HepG2 (cell line): ENCODE data around the gene ARHGAP10. TPM values are rescaled to one million over a fixed set of nuclear protein-coding genes. Genes with fewer than 3 reads are reported as not detected.

Experiments
- ATAC-seq: fragments of 200-7000 bp; cut with Tn5 transposase; 3 replicates; pipeline ENCODE4 v1.9.1; 2020; ENCODE audit warnings: mild to moderate bottlenecking, moderate library complexity
- BruUV-seq: library from RNA; stranded (reverse); fragments of 400-500 nt; replicated peaks from 2 replicates; lab custom pipeline; 2021; lab: Mats Ljungman, UMichigan
- CTCF ChIA-PET: fragments of 300-600 bp; formaldehyde crosslinking; extraction: SDS; loops from one replicate; lab custom pipeline; 2021; ENCODE audit warnings: low total read pairs, inconsistent platforms, low intra/inter-chr PET ratio; lab: Yijun Ruan, JAX
- POLR2A ChIA-PET: fragments of 350-600 bp; sonication (Branson Sonifier 250); formaldehyde crosslinking; loops from one replicate; lab custom pipeline; 2020; ENCODE audit warnings: antibody characterized with exemption, inconsistent platforms; lab: Yijun Ruan, JAX
- DNase-seq: peaks from one replicate; pipeline ENCODE4 v3.0.0-alpha.2; 2015; ENCODE audit warnings: low spot score
- FAIRE-seq: peaks from 3 replicates; lab custom pipeline; 2011; peaks lifted over from hg19 to GRCh38; lab: Jason Lieb, UNC
- H2AFZ ChIP-seq: one replicate; pipeline ENCODE4 v1.6.1; 2011; ENCODE audit warnings: low read length, inconsistent platforms
- H3K27ac ChIP-seq: fragments of 300-600 bp; 3 replicates; pipeline ENCODE4 v1.8.0; 2011; ENCODE audit warnings: mixed run types, mild to moderate bottlenecking, mixed read lengths, low read length, inconsistent platforms; ENCODE audit not compliant: insufficient read depth; ENCODE audit errors: extremely low read length
- H3K27me3 ChIP-seq, 2 experiments: fragments of 200-600 bp in 1 of 2; 2 replicates in 1 of 2; 3 replicates in 1 of 2; pipeline versions ENCODE4 v1.6.0 to v1.8.0; 2011; ENCODE audit warnings: low read length in 2 of 2, mild to moderate bottlenecking in 2 of 2, moderate library complexity in 2 of 2, inconsistent platforms in 1 of 2; ENCODE audit not compliant: insufficient read depth in 2 of 2, control insufficient read depth in 1 of 2
- H3K36me3 ChIP-seq, 2 experiments: fragments of 200-600 bp in 1 of 2; replicated peaks in 1 of 2; 2 replicates in 1 of 2; 3 replicates in 1 of 2; pipeline versions ENCODE4 v1.5.1 to v1.8.0; 2011; ENCODE audit warnings: low read length in 2 of 2, inconsistent platforms in 1 of 2; ENCODE audit not compliant: insufficient read depth in 2 of 2, control insufficient read depth in 1 of 2
- H3K4me1 ChIP-seq: 2 replicates; pipeline ENCODE4 v1.5.1; 2012; ENCODE audit warnings: low read length, inconsistent platforms; ENCODE audit not compliant: insufficient read depth
- H3K4me2 ChIP-seq: 2 replicates; pipeline ENCODE4 v1.6.0; 2011; ENCODE audit warnings: low read depth, low read length, inconsistent platforms
- H3K4me3 ChIP-seq, 3 experiments: fragments of 200-600 bp in 1 of 3; sonication (generic), shearing (Covaris generic) in 1 of 3; replicated peaks in 1 of 3; 2 replicates each; pipeline ENCODE4 v1.5.1; 2011 to 2016; ENCODE audit warnings: low read length in 3 of 3, inconsistent platforms in 2 of 3, low read depth in 2 of 3, mild to moderate bottlenecking in 2 of 3, control low read depth in 1 of 3, mixed read lengths in 1 of 3; ENCODE audit not compliant: insufficient read depth in 1 of 3
- H3K79me2 ChIP-seq: one replicate; pipeline ENCODE4 v1.6.1; 2011; ENCODE audit warnings: low read length, inconsistent platforms; ENCODE audit not compliant: insufficient read depth
- H3K9ac ChIP-seq: 2 replicates; pipeline ENCODE4 v1.6.0; 2011; ENCODE audit warnings: mild to moderate bottlenecking, low read depth, low read length, inconsistent platforms; ENCODE audit not compliant: insufficient read depth
- H3K9me3 ChIP-seq: 2 replicates; pipeline ENCODE4 v1.5.1; 2012; ENCODE audit warnings: mild to moderate bottlenecking, low read length
- H4K20me1 ChIP-seq: 2 replicates; pipeline ENCODE4 v1.6.0; 2011; ENCODE audit warnings: inconsistent platforms, mild to moderate bottlenecking, low read length, moderate library complexity; ENCODE audit not compliant: insufficient read depth
- MEIS2 ChIP-seq: sonication (generic); formaldehyde crosslinking; IDR thresholded peaks from 2 replicates; pipeline ENCODE4 v1.9.0; 2021; ENCODE audit warnings: mild to moderate bottlenecking, missing genetic modification reagents
- NFKBIZ ChIP-seq: IDR thresholded peaks from 2 replicates; pipeline ENCODE4 v1.6.1; 2018; ENCODE audit warnings: missing genetic modification reagents, missing compliant biosample characterization
- TAF1 ChIP-seq: sonication (generic); formaldehyde crosslinking; IDR thresholded peaks from 2 replicates; pipeline ENCODE4 v1.4.0; 2020; ENCODE audit warnings: missing genetic modification reagents
- ZMAT3 ChIP-seq: sonication (generic); formaldehyde crosslinking; conservative IDR thresholded peaks from 2 replicates; pipeline ENCODE4 v1.7.0; 2021; ENCODE audit warnings: missing genetic modification reagents
- ZNF367 ChIP-seq: sonication (generic); formaldehyde crosslinking; IDR thresholded peaks from 2 replicates; pipeline ENCODE4 v1.4.0; 2020; ENCODE audit warnings: missing genetic modification reagents, borderline replicate concordance
- WGBS: methylation state at CpG from one replicate; pipeline ENCODE4 v1.1.6; 2017; ENCODE audit warnings: low lambda C conversion rate; 5-methylcytosine and 5-hydroxymethylcytosine counted together
- in situ Hi-C: cut with HindIII; loops from 2 replicates; pipeline ENCODE4 v1.10.0; 2017; ENCODE audit warnings: low pct_unique_long_range_greater_than_20kb; ENCODE audit not compliant: extremely low pct_ligation_motif_present
- intact Hi-C: fragments of 100-400 bp; cut with micrococcal nuclease; formaldehyde crosslinking; loops from one replicate; pipeline ENCODE4 v1.10.0; 2022; ENCODE audit not compliant: unreplicated experiment
- polyA plus RNA-seq, 8 experiments: library from polyadenylated mRNA; depleted of rRNA in 3 of 8; stranded (reverse) in 7 of 8; unstranded in 1 of 8; fragments of >200 nt; fragmentation: Illumina TruSeq in 4 of 8; extraction: Trizol in 4 of 8; gene quantifications; 2 replicates each; pipeline versions ENCODE4 v1.2.1 to v1.2.3, GENCODE V29; 2011 to 2016; ENCODE audit warnings: low read depth in 4 of 8, missing spikeins in 1 of 8, mixed read lengths in 1 of 8; ENCODE audit not compliant: insufficient read depth in 1 of 8
- total RNA-seq, 5 experiments: library from RNA; depleted of rRNA; stranded (reverse); fragments of >200 nt; fragmentation: Illumina TruSeq; extraction: Trizol; gene quantifications; 2 replicates each; pipeline ENCODE4 v1.2.3, GENCODE V29; 2016; ENCODE audit warnings: low read depth in 1 of 5

Gene ARHGAP10
- total and polyA plus RNA-seq, 2 of the 13 experiments (the other 11 are each of a cell fraction or from before 2014, with no cell fraction given) = 0.45 to 1.6 TPM

- Histone ChIP-seq H3K36me3 (no peaks in the 10 kb centered on the region), H3K9me3 (no peaks in the 10 kb centered on the region), H3K79me2 (no peaks in the 10 kb centered on the region), H3K27ac (no peak overlapping the region), H3K4me2 (no peak overlapping the region), H3K4me3 (no peak overlapping the region), H4K20me1 (no peaks in the 10 kb centered on the region), H2AFZ (no peak overlapping the region), H3K9ac (no peak overlapping the region), H3K27me3 (no peaks in the 10 kb centered on the region), H3K4me1 (no peaks in the 10 kb centered on the region)
- ATAC-seq = no peak
- no TSS peak for BruUV-seq
- POLR2A ChIA-PET = no interaction called here
- DNase-seq = no peak
- WGBS = 49% methylated on average over 3 of the region's 3 CpGs
- intact Hi-C loops (no loop called here), in situ Hi-C loops (no loop called here)
- CTCF ChIA-PET = no interaction called here
- no peak for FAIRE-seq
- no peak for TF ChIP-seq ZMAT3
These were observed 297.9 kb downstream of the ARHGAP10 start for GRCh38 chr4:148029781-148030180.

GRCh38 chr4:148030193-148030873 lies 298.4 kb downstream of the ARHGAP10 start:
- 41% methylated on average over 2 of the region's 2 CpGs for WGBS
- no peak overlapping the region for H3K9ac ChIP-seq
- H3K79me2 ChIP-seq = no peaks in the 10 kb centered on the region
- FAIRE-seq (no peak), DNase-seq (no peak), ATAC-seq (no peak)
- H3K4me1 ChIP-seq = no peaks in the 10 kb centered on the region
- H3K9me3 ChIP-seq = no peaks in the 10 kb centered on the region
- POLR2A ChIA-PET = no interaction called here
- H3K4me2 ChIP-seq = no peak overlapping the region
- in situ Hi-C loops (no loop called here), intact Hi-C loops (no loop called here)
- CTCF ChIA-PET = no interaction called here
- TF ChIP-seq TAF1 = no peak
- TF ChIP-seq ZNF367 (CRISPR knock-in tag) = no peak
- no peak for TF ChIP-seq NFKBIZ
- no peak for TF ChIP-seq MEIS2 (CRISPR knock-in tag)
- no peak overlapping the region for H2AFZ ChIP-seq
- H4K20me1 ChIP-seq = no peaks in the 10 kb centered on the region
- H3K27ac ChIP-seq = no peak overlapping the region
- H3K27me3 ChIP-seq = no peaks in the 10 kb centered on the region
- no peak overlapping the region for H3K4me3 ChIP-seq
- no TSS peak for BruUV-seq
- no peaks in the 10 kb centered on the region for H3K36me3 ChIP-seq
